ENCODE measurements around the gene GPAT3.

GPAT3 gene

GRCh38 chr4:83591056-83591455 lies 55.1 kb downstream of the GPAT3 start:
- no peaks in the 10 kb centered on the region for H3K27me3 ChIP-seq
- H3K4me3 ChIP-seq (ENCODE audit: low read depth in 1 of 2, low read length in 1 of 2): no peak overlapping the region
- no peaks in the 10 kb centered on the region for H3K4me1 ChIP-seq (ENCODE audit: control insufficient read depth in 1 of 2, insufficient read depth in 1 of 2, low read depth in 1 of 2, low read length in 1 of 2)
- no peak for TF ChIP-seq CTCF (IDR thresholded peaks at IDR 0.05)
- peaks cover 83% of the 10 kb centered on the region for H3K36me3 ChIP-seq
- H3K27ac ChIP-seq: no peak overlapping the region
- H3K9me3 ChIP-seq: no peaks in the 10 kb centered on the region

GRCh38 chr4:83591730-83592129 lies 55.8 kb downstream of the GPAT3 start:
- TF ChIP-seq CTCF (IDR thresholded peaks at IDR 0.05): no peak
- H3K27ac ChIP-seq: no peak overlapping the region
- H3K9me3 ChIP-seq: no peaks in the 10 kb centered on the region
- H3K4me3 ChIP-seq (ENCODE audit: low read depth in 1 of 2, low read length in 1 of 2): no peak overlapping the region
- H3K27me3 ChIP-seq: no peaks in the 10 kb centered on the region
- peaks cover 86% of the 10 kb centered on the region for H3K36me3 ChIP-seq
- H3K4me1 ChIP-seq (ENCODE audit: control insufficient read depth in 1 of 2, insufficient read depth in 1 of 2, low read depth in 1 of 2, low read length in 1 of 2): no peaks in the 10 kb centered on the region

- Histone ChIP-seq H3K4me3 (ENCODE audit: low read depth in 1 of 2, low read length in 1 of 2) (no peak overlapping the region), H3K36me3 (peaks cover 91% of the 10 kb centered on the region), H3K27me3 (no peaks in the 10 kb centered on the region), H3K4me1 (ENCODE audit: control insufficient read depth in 1 of 2, insufficient read depth in 1 of 2, low read depth in 1 of 2, low read length in 1 of 2) (peaks cover 18 to 41% of the 10 kb centered on the region in 2 experiments), H3K27ac (no peak overlapping the region), H3K9me3 (no peaks in the 10 kb centered on the region)
- no peak for TF ChIP-seq CTCF (IDR thresholded peaks at IDR 0.05)
Observed at GRCh38 chr4:83599183-83599582, 63.3 kb downstream of the GPAT3 start.

GRCh38 chr4:83603129-83603528 lies 67.2 kb downstream of the GPAT3 start:
- peak overlapping the region; percentile 53 for H3K27ac ChIP-seq
- H3K4me1 ChIP-seq (ENCODE audit: control insufficient read depth in 1 of 2, insufficient read depth in 1 of 2, low read depth in 1 of 2, low read length in 1 of 2): peaks cover 28 to 53% of the 10 kb centered on the region in 2 experiments
- no peak overlapping the region for H3K4me3 ChIP-seq (ENCODE audit: low read depth in 1 of 2, low read length in 1 of 2)
- no peaks in the 10 kb centered on the region for H3K27me3 ChIP-seq
- TF ChIP-seq CTCF (IDR thresholded peaks at IDR 0.05): no peak
- no peaks in the 10 kb centered on the region for H3K9me3 ChIP-seq
- peaks cover 71% of the 10 kb centered on the region for H3K36me3 ChIP-seq

- peak overlapping the region; percentile 69 for H3K27ac ChIP-seq
- no peak overlapping the region for H3K4me3 ChIP-seq (ENCODE audit: low read depth in 1 of 2, low read length in 1 of 2)
- no peaks in the 10 kb centered on the region for H3K9me3 ChIP-seq
- H3K36me3 ChIP-seq: peaks cover 60% of the 10 kb centered on the region
- no peaks in the 10 kb centered on the region for H3K27me3 ChIP-seq
- peaks cover 28 to 49% of the 10 kb centered on the region in 2 experiments for H3K4me1 ChIP-seq (ENCODE audit: control insufficient read depth in 1 of 2, insufficient read depth in 1 of 2, low read depth in 1 of 2, low read length in 1 of 2)
- no peak for TF ChIP-seq CTCF (IDR thresholded peaks at IDR 0.05)
Observed at GRCh38 chr4:83604321-83604720, 68.4 kb downstream of the GPAT3 start.

GRCh38 chr4:83605210-83605609 lies 69.3 kb downstream of the GPAT3 start:
- no peak for TF ChIP-seq CTCF (IDR thresholded peaks at IDR 0.05)
- peak overlapping the region; percentile 69 for H3K27ac ChIP-seq
- peaks cover 28 to 41% of the 10 kb centered on the region in 2 experiments for H3K4me1 ChIP-seq (ENCODE audit: control insufficient read depth in 1 of 2, insufficient read depth in 1 of 2, low read depth in 1 of 2, low read length in 1 of 2)
- no peak overlapping the region for H3K4me3 ChIP-seq (ENCODE audit: low read depth in 1 of 2, low read length in 1 of 2)
- H3K9me3 ChIP-seq: no peaks in the 10 kb centered on the region
- H3K36me3 ChIP-seq: peaks cover 51% of the 10 kb centered on the region
- H3K27me3 ChIP-seq: no peaks in the 10 kb centered on the region

Measured in neutrophil (primary cell).